PC-3 (cell line): ENCODE measurements around the gene EOLA1. TPM values are rescaled to one million over a fixed set of nuclear protein-coding genes. Genes with fewer than 3 reads are reported as not detected.
"Not testable (repeated sequence)": the region's sequence is repeated elsewhere in the genome, so short reads cannot be mapped to it uniquely, and the experiment has no call there.

Experiments used
- ATAC-seq: fragments of 200-7000 bp; cut with Tn5 transposase; 2 replicates; pipeline ENCODE4 v1.9.1; 2020; ENCODE audit warnings: mild to moderate bottlenecking, moderate library complexity
- BruUV-seq: library from RNA; stranded (reverse); fragments of 400-500 nt; replicated peaks from 2 replicates; lab custom pipeline; 2021; lab: Mats Ljungman, UMichigan
- CTCF ChIA-PET: fragments of 300-600 bp; sonication (Branson Sonifier 250); formaldehyde crosslinking; loops from one replicate; lab custom pipeline; 2022; ENCODE audit warnings: antibody characterized with exemption; lab: Charles Lee
- POLR2A ChIA-PET: fragments of 300-600 bp; sonication (Branson Sonifier 250); formaldehyde crosslinking; loops from one replicate; lab custom pipeline; 2022; ENCODE audit warnings: antibody characterized with exemption; ENCODE audit not compliant: unreplicated experiment; lab: Charles Lee
- DNase-seq: peaks from one replicate; pipeline ENCODE4 v3.0.0-alpha.2; 2015
- H2AFZ ChIP-seq: fragments of 300-600 bp; sonication (generic); 2 replicates; pipeline ENCODE4 v1.6.0; 2016; ENCODE audit warnings: antibody characterized with exemption, low read length
- H3F3A ChIP-seq: fragments of 300-600 bp; sonication (generic); one replicate; pipeline ENCODE4 v1.6.0; 2017; ENCODE audit warnings: antibody characterized with exemption, low read length, control low read depth, mild to moderate bottlenecking; ENCODE audit not compliant: unreplicated experiment
- H3K27ac ChIP-seq: fragments of 300-600 bp; sonication (generic); 2 replicates; pipeline ENCODE4 v1.5.1; 2016; ENCODE audit warnings: mild to moderate bottlenecking, low read length
- H3K27me3 ChIP-seq: fragments of 300-600 bp; sonication (generic); 2 replicates; pipeline ENCODE4 v1.6.1; 2016; ENCODE audit warnings: low read length, mixed read lengths
- H3K36me3 ChIP-seq: fragments of 300-600 bp; sonication (generic); 2 replicates; pipeline ENCODE4 v1.6.1; 2016; ENCODE audit warnings: low read depth, mixed run types, low read length, mixed read lengths
- H3K4me1 ChIP-seq: fragments of 300-600 bp; sonication (generic); 2 replicates; pipeline ENCODE4 v1.5.1; 2016; ENCODE audit warnings: low read length; ENCODE audit not compliant: insufficient read depth
- H3K4me2 ChIP-seq: fragments of 300-600 bp; sonication (generic); 2 replicates; pipeline ENCODE4 v1.6.0; 2016; ENCODE audit warnings: low read length
- H3K4me3 ChIP-seq: fragments of 300-600 bp; sonication (generic); 2 replicates; pipeline ENCODE4 v1.5.1; 2016; ENCODE audit warnings: mild to moderate bottlenecking, low read length, mixed read lengths
- H3K79me2 ChIP-seq: fragments of 300-600 bp; sonication (generic); 2 replicates; pipeline ENCODE4 v1.6.1; 2017; ENCODE audit warnings: low read length, mixed read lengths
- H3K9ac ChIP-seq: fragments of 300-600 bp; sonication (generic); 2 replicates; pipeline ENCODE4 v1.6.0; 2016; ENCODE audit warnings: mild to moderate bottlenecking, low read length
- H3K9me2 ChIP-seq: fragments of 300-600 bp; sonication (generic); replicated peaks from 2 replicates; pipeline ENCODE4 v1.6.1; 2016; ENCODE audit warnings: mixed run types, low read length, mixed read lengths
- H3K9me3 ChIP-seq: fragments of 300-600 bp; sonication (generic); 2 replicates; pipeline ENCODE4 v1.6.1; 2016; ENCODE audit warnings: low read length, mixed read lengths
- H4K20me1 ChIP-seq: fragments of 300-600 bp; sonication (generic); 2 replicates; pipeline ENCODE4 v1.6.1; 2016; ENCODE audit warnings: low read length, mixed read lengths
- CTCF ChIP-seq: fragments of 300-600 bp; sonication (generic); conservative IDR thresholded peaks from 2 replicates; pipeline ENCODE4 v1.5.1; 2017; ENCODE audit warnings: antibody characterized with exemption, low read depth, mild to moderate bottlenecking, low read length
- EZH2 ChIP-seq: fragments of 300-600 bp; sonication (generic); IDR thresholded peaks from one replicate; pipeline ENCODE4 v1.6.1; 2017; ENCODE audit warnings: antibody characterized with exemption, mild to moderate bottlenecking, low read length; ENCODE audit not compliant: unreplicated experiment
- EZH2phosphoT487 ChIP-seq: fragments of 300-600 bp; sonication (generic); IDR thresholded peaks from 2 replicates; pipeline ENCODE4 v1.6.1; 2018; ENCODE audit warnings: mild to moderate bottlenecking, antibody characterized with exemption, low read length, borderline replicate concordance
- intact Hi-C: fragments of 100-400 bp; cut with micrococcal nuclease; formaldehyde crosslinking; loops from 2 replicates; pipeline ENCODE4 v1.9.0; 2023
- total RNA-seq: library from RNA; depleted of rRNA; stranded (reverse); fragments of >200 nt; gene quantifications from 2 replicates; pipeline ENCODE4 v1.2.3, GENCODE V29; 2014

EOLA1 gene
- total RNA-seq, 1 experiment from 2014 or later, result 21.7 TPM

- Histone ChIP-seq H3K27me3 (no peaks in the 10 kb centered on the region), H3K27ac (no peak overlapping the region), H3K9ac (no peak overlapping the region), H3F3A (peaks cover 10% of the 10 kb centered on the region), H4K20me1 (no peaks in the 10 kb centered on the region), H3K4me3 (no peak overlapping the region), H3K79me2 (peaks cover 11% of the 10 kb centered on the region), H3K9me2 (no peaks in the 10 kb centered on the region), H2AFZ (no peak overlapping the region), H3K4me2 (no peak overlapping the region), H3K4me1 (peaks cover 46% of the 10 kb centered on the region), H3K9me3 (no peaks in the 10 kb centered on the region), H3K36me3 (peaks cover 41% of the 10 kb centered on the region)
- ChIA-PET CTCF (no interaction called here), POLR2A (no interaction called here)
- intact Hi-C loops, result no loop called here
- ATAC-seq (no peak), DNase-seq (no peak)
- TF ChIP-seq EZH2phosphoT487 (no peak), EZH2 (no peak), CTCF (no peak)
- BruUV-seq, result no TSS peak
These were observed 42.0 kb upstream of the EOLA1 start for GRCh38 chrX:149498767-149499166.

DNA sequence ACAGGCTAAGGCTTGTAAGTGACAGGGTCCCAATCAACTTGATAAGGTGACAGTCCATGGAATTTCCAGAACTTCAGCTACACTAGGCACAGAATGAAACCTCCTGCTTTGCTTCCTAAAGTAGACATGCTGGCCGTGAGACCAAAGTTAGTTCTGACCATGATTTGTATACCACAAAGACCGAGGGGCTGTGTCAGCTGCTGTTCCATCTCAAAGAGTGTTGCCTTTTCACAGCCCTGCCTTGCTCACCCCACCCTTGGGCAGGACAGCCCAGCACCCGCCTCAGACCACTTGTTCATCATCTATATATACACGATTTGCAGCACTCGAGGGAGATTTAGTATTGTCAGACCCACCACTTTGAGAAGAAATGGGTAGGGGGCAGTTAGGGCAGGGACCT is 41.0 kb upstream of the EOLA1 start:
- peaks cover 20% of the 10 kb centered on the region for H3K79me2 ChIP-seq
- H3F3A ChIP-seq, result peaks cover 3% of the 10 kb centered on the region
- intact Hi-C loops, result no loop called here
- no peak overlapping the region for H3K4me2 ChIP-seq
- DNase-seq (no peak), ATAC-seq (no peak)
- peaks cover 7% of the 10 kb centered on the region; the same call in 1 of the 2 replicates for H4K20me1 ChIP-seq
- BruUV-seq, result no TSS peak
- no peak for TF ChIP-seq CTCF
- no peak for TF ChIP-seq EZH2phosphoT487
- TF ChIP-seq EZH2, result no peak
- no peak overlapping the region for H3K27ac ChIP-seq
- H2AFZ ChIP-seq, result no peak overlapping the region
- H3K9ac ChIP-seq, result no peak overlapping the region
- peaks cover 32% of the 10 kb centered on the region for H3K36me3 ChIP-seq
- no peaks in the 10 kb centered on the region for H3K9me2 ChIP-seq
- no peak overlapping the region for H3K4me3 ChIP-seq
- H3K4me1 ChIP-seq, result peaks cover 44% of the 10 kb centered on the region
- POLR2A ChIA-PET, result no interaction called here
- CTCF ChIA-PET, result no interaction called here
- no peaks in the 10 kb centered on the region for H3K9me3 ChIP-seq
- H3K27me3 ChIP-seq, result no peaks in the 10 kb centered on the region

DNA sequence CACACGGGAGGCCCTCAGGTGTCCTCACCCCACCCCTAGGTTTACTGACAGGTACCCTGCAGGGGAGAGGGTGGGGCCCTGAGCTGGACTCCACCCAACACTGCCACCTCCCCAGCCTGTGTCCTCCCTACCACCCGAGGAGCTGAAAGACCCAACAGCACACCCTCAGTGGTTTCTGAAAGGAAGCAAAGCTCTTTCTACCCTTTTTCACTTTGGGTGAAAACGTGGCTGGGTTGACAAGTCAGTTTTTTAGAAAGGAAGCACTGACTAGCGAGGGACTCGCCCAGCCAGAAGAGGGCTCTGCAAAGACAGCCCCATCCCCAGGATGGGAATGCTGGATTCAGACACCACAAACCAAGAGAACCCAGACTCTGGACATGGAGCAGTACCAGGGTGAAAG is 37.9 kb upstream of the EOLA1 start:
- H3K9me3 ChIP-seq, ATAC-seq, H4K20me1 ChIP-seq, BruUV-seq, DNase-seq, H3F3A ChIP-seq, intact Hi-C loops, H3K9me2 ChIP-seq, H2AFZ ChIP-seq, H3K27ac ChIP-seq, H3K4me3 ChIP-seq, H3K9ac ChIP-seq, H3K27me3 ChIP-seq, H3K4me2 ChIP-seq, POLR2A ChIA-PET, CTCF ChIA-PET: not testable (repeated sequence)
- peaks cover 31% of the 10 kb centered on the region for H3K4me1 ChIP-seq
- H3K79me2 ChIP-seq, result peaks cover 22% of the 10 kb centered on the region
- peaks cover 17% of the 10 kb centered on the region; the same call in 1 of the 2 replicates for H3K36me3 ChIP-seq

- H3K9ac ChIP-seq, H3K27me3 ChIP-seq, H3K27ac ChIP-seq, H3K9me2 ChIP-seq, H4K20me1 ChIP-seq, H3F3A ChIP-seq, H3K9me3 ChIP-seq, BruUV-seq, POLR2A ChIA-PET, H3K4me3 ChIP-seq, H2AFZ ChIP-seq, intact Hi-C loops, CTCF ChIA-PET: not testable (repeated sequence)
- Histone ChIP-seq H3K4me1 (peaks cover 27% of the 10 kb centered on the region), H3K79me2 (peaks cover 22% of the 10 kb centered on the region), H3K36me3 (peaks cover 17% of the 10 kb centered on the region; the same call in 1 of the 2 replicates), H3K4me2 (peak overlapping the region; percentile 97; the same call in 1 of the 2 replicates)
- DNase-seq, result peak; percentile 45
- ATAC-seq, result peak; percentile 38
These were observed 37.4 kb upstream of the EOLA1 start for GRCh38 chrX:149503446-149503845.
